Smooth muscle cell (in vitro differentiated cells): ENCODE measurements around the gene GUCD1. TPM values are rescaled to one million over a fixed set of nuclear protein-coding genes. Genes with fewer than 3 reads are reported as not detected.

Source experiments
- DNase-seq: peaks from one replicate; lab custom pipeline; 2025; ENCODE audit not compliant: unreplicated experiment; lab: John Stamatoyannopoulos, UW
- H2AFZ ChIP-seq: fragments of 200-600 bp; sonication (generic); 2 replicates; pipeline ENCODE4 v1.6.0; 2016; ENCODE audit warnings: antibody characterized with exemption, low read depth, mild to moderate bottlenecking
- H3F3A ChIP-seq: fragments of 200-600 bp; sonication (generic); 2 replicates; pipeline ENCODE4 v1.6.0; 2017; ENCODE audit warnings: antibody characterized with exemption, low read depth
- H3K27ac ChIP-seq: fragments of 200-600 bp; sonication (generic); 2 replicates; pipeline ENCODE4 v1.5.1; 2016; ENCODE audit warnings: low read depth, mild to moderate bottlenecking
- H3K27me3 ChIP-seq: fragments of 200-600 bp; sonication (generic); 2 replicates; pipeline ENCODE4 v1.6.1; 2016; ENCODE audit warnings: low read depth, mild to moderate bottlenecking
- H3K36me3 ChIP-seq: fragments of 200-600 bp; sonication (generic); 2 replicates; pipeline ENCODE4 v1.5.1; 2016; ENCODE audit warnings: low read depth
- H3K4me1 ChIP-seq: fragments of 200-600 bp; sonication (generic); 2 replicates; pipeline ENCODE4 v1.5.1; 2016; ENCODE audit warnings: low read depth
- H3K4me2 ChIP-seq: fragments of 200-600 bp; sonication (generic); 2 replicates; pipeline ENCODE4 v1.6.0; 2016; ENCODE audit warnings: mild to moderate bottlenecking
- H3K4me3 ChIP-seq: fragments of 200-600 bp; sonication (generic); 2 replicates; pipeline ENCODE4 v1.5.1; 2016; ENCODE audit warnings: mild to moderate bottlenecking
- H3K79me2 ChIP-seq: fragments of 200-600 bp; sonication (generic); 2 replicates; pipeline ENCODE4 v1.6.0; 2016; ENCODE audit warnings: low read depth, mild to moderate bottlenecking
- H3K9ac ChIP-seq: fragments of 200-600 bp; sonication (generic); 2 replicates; pipeline ENCODE4 v1.6.0; 2016; ENCODE audit warnings: low read depth
- H3K9me3 ChIP-seq: fragments of 200-600 bp; sonication (generic); replicated peaks from 2 replicates; pipeline ENCODE4 v1.5.1; 2016; ENCODE audit warnings: low read depth
- H4K20me1 ChIP-seq: fragments of 200-600 bp; sonication (generic); 2 replicates; pipeline ENCODE4 v1.6.0; 2016; ENCODE audit warnings: low read depth
- CTCF ChIP-seq: fragments of 200-600 bp; sonication (generic); IDR thresholded peaks from 2 replicates; pipeline ENCODE4 v1.5.1; 2017; ENCODE audit warnings: borderline replicate concordance, mild to moderate bottlenecking, antibody characterized with exemption; ENCODE audit not compliant: insufficient read depth, poor library complexity, severe bottlenecking
- WGBS: methylation state at CpG from one replicate; pipeline ENCODE4 v1.1.7; 2016; ENCODE audit warnings: low lambda C conversion rate; 5-methylcytosine and 5-hydroxymethylcytosine counted together
- polyA plus RNA-seq: library from polyadenylated mRNA; unstranded; fragments of >200 nt; fragmentation: Nextera tagmentation; extraction: Ambion mirVana; gene quantifications from 2 replicates; pipeline ENCODE4 v1.2.1, GENCODE V29; 2016
- total RNA-seq: library from RNA; depleted of rRNA; stranded (reverse); fragments of >200 nt; gene quantifications from 2 replicates; pipeline ENCODE4 v1.2.3, GENCODE V29; 2014

Gene GUCD1
- total and polyA plus RNA-seq, 2 experiments from 2014 or later, result 54.3 to 56.0 TPM

- H3F3A ChIP-seq, result peaks cover 4% of the 10 kb centered on the region
- H2AFZ ChIP-seq, result no peak overlapping the region
- H3K27me3 ChIP-seq, result peaks cover 6% of the 10 kb centered on the region
- no peak for DNase-seq
- TF ChIP-seq CTCF, result no peak
- H3K4me2 ChIP-seq, result no peak overlapping the region
- H3K4me3 ChIP-seq, result no peak overlapping the region
- no peak overlapping the region for H3K27ac ChIP-seq
- H3K9me3 ChIP-seq, result no peaks in the 10 kb centered on the region
- H3K36me3 ChIP-seq, result no peaks in the 10 kb centered on the region
- H3K79me2 ChIP-seq, result no peaks in the 10 kb centered on the region
- H4K20me1 ChIP-seq, result no peaks in the 10 kb centered on the region
- WGBS, result 95% methylated on average over 8 of the region's 8 CpGs
- peaks cover 8% of the 10 kb centered on the region for H3K4me1 ChIP-seq
- no peak overlapping the region for H3K9ac ChIP-seq
These were observed 40.0 kb downstream of the GUCD1 start for GRCh38 chr22:24515027-24515338.

GRCh38 chr22:24514241-24515026 is 40.5 kb downstream of the GUCD1 start:
- no peak overlapping the region for H3K9ac ChIP-seq
- H3K4me2 ChIP-seq, result no peak overlapping the region
- no peak overlapping the region for H3K4me3 ChIP-seq
- DNase-seq, result no peak
- H2AFZ ChIP-seq, result no peak overlapping the region
- WGBS, result 90% methylated on average over 14 of the region's 14 CpGs
- no peak for TF ChIP-seq CTCF
- H3K79me2 ChIP-seq, result no peaks in the 10 kb centered on the region
- H3K36me3 ChIP-seq, result no peaks in the 10 kb centered on the region
- no peak overlapping the region for H3K27ac ChIP-seq
- no peaks in the 10 kb centered on the region for H3K9me3 ChIP-seq
- H3K27me3 ChIP-seq, result peaks cover 7% of the 10 kb centered on the region
- peaks cover 8% of the 10 kb centered on the region for H3K4me1 ChIP-seq
- H4K20me1 ChIP-seq, result no peaks in the 10 kb centered on the region
- H3F3A ChIP-seq, result peaks cover 4% of the 10 kb centered on the region

- H3K4me2 ChIP-seq, result no peak overlapping the region
- no peak overlapping the region for H3K27ac ChIP-seq
- H2AFZ ChIP-seq, result no peak overlapping the region
- H3K4me1 ChIP-seq, result peaks cover 8% of the 10 kb centered on the region
- no peak overlapping the region for H3K4me3 ChIP-seq
- WGBS, result 96% methylated on average over 9 of the region's 9 CpGs
- no peak overlapping the region for H3K9ac ChIP-seq
- no peaks in the 10 kb centered on the region for H3K79me2 ChIP-seq
- H3K9me3 ChIP-seq, result no peaks in the 10 kb centered on the region
- no peak for TF ChIP-seq CTCF
- peaks cover 4% of the 10 kb centered on the region for H3F3A ChIP-seq
- peaks cover 10% of the 10 kb centered on the region for H3K27me3 ChIP-seq
- no peaks in the 10 kb centered on the region for H4K20me1 ChIP-seq
- no peaks in the 10 kb centered on the region for H3K36me3 ChIP-seq
- DNase-seq, result no peak
These were observed 41.3 kb downstream of the GUCD1 start for GRCh38 chr22:24513378-24514240.
